Natural killer cell (primary cell): Measurements from ENCODE around the gene ZG16. TPM values are rescaled to one million over a fixed set of nuclear protein-coding genes. Genes with fewer than 3 reads are reported as not detected.
"Not testable (repeated sequence)": the region's sequence is repeated elsewhere in the genome, so short reads cannot be mapped to it uniquely, and the experiment has no call there.

Source experiments
- ATAC-seq, 3 donors: fragments of 150-1000 bp in 2 of 3; fragments of 200-7000 bp in 1 of 3; cut with Tn5 transposase; 1 replicate in 1 of 3; 2 replicates in 2 of 3; pipeline ENCODE4 v1.10.0; 2021; ENCODE audit warnings: mild to moderate bottlenecking in 2 of 3, moderate library complexity in 2 of 3
- DNase-seq, 2 donors: peaks; one replicate each; pipeline versions ENCODE4 v3.0.0 to v3.0.0-alpha.2; 2013 to 2021; ENCODE audit warnings: mixed read lengths in 1 of 2
- H3K27ac ChIP-seq: one replicate; pipeline ENCODE4 v1.5.1; 2013; ENCODE audit warnings: mild to moderate bottlenecking, low read length
- H3K27me3 ChIP-seq: one replicate; pipeline ENCODE4 v1.6.1; 2013; ENCODE audit warnings: low read length; ENCODE audit not compliant: control insufficient read depth, insufficient read depth
- H3K36me3 ChIP-seq: one replicate; pipeline ENCODE4 v1.6.1; 2013; ENCODE audit warnings: low read length; ENCODE audit not compliant: control insufficient read depth, insufficient read depth
- H3K4me1 ChIP-seq: one replicate; pipeline ENCODE4 v1.6.1; 2013; ENCODE audit warnings: low read length; ENCODE audit not compliant: control insufficient read depth, insufficient read depth
- H3K4me3 ChIP-seq: one replicate; pipeline ENCODE4 v1.5.1; 2013; ENCODE audit warnings: low read length
- H3K9me3 ChIP-seq: one replicate; pipeline ENCODE4 v1.6.1; 2013; ENCODE audit warnings: low read length; ENCODE audit not compliant: control insufficient read depth, insufficient read depth
- H3K27ac Mint-ChIP-seq, 2 donors: one replicate each; pipeline ENCODE4 v1.8.0; 2022; ENCODE audit warnings: mild to moderate bottlenecking in 2 of 2, mixed read lengths in 2 of 2, moderate library complexity in 1 of 2
- H3K27me3 Mint-ChIP-seq, 2 donors: one replicate each; pipeline ENCODE4 v1.8.0; 2022; ENCODE audit warnings: low read depth in 2 of 2, mixed read lengths in 2 of 2
- H3K36me3 Mint-ChIP-seq: one replicate; pipeline ENCODE4 v1.8.0; 2022; ENCODE audit warnings: mixed read lengths
- H3K4me1 Mint-ChIP-seq, 2 donors: one replicate each; pipeline ENCODE4 v1.8.0; 2022; ENCODE audit warnings: mixed read lengths in 2 of 2
- H3K4me3 Mint-ChIP-seq: one replicate; pipeline ENCODE4 v1.8.0; 2022; ENCODE audit warnings: mild to moderate bottlenecking, moderate library complexity, mixed read lengths
- H3K9me3 Mint-ChIP-seq, 2 donors: one replicate each; pipeline ENCODE4 v1.8.0; 2022; ENCODE audit warnings: mixed read lengths in 2 of 2
- WGBS: methylation state at CpG from one replicate; pipeline ENCODE4 v1.1.7; 2013; ENCODE audit warnings: missing lambda C conversion rate; ENCODE audit not compliant: insufficient coverage; 5-methylcytosine and 5-hydroxymethylcytosine counted together
- intact Hi-C: fragments of 100-400 bp; cut with micrococcal nuclease; formaldehyde crosslinking; loops from one replicate; pipeline ENCODE4 v1.14.2; 2022
- total RNA-seq, 4 donors: library from RNA; stranded (reverse); fragments of 120-200 nt in 1 of 4; gene quantifications; one replicate each; pipeline versions ENCODE4 v1.2.3 to v1.2.4, GENCODE V29; 2013 to 2022
- TF ChIP-seq, protein P1 (sequence below): fragments of 200-600 bp; IDR thresholded peaks from one replicate; pipeline ENCODE4 v1.8.0; 2022; ENCODE audit warnings: antibody characterized with exemption

The ZG16 gene
- total RNA-seq, 3 donors from 2014 or later (not counting 1 experiment from before 2014, with no cell fraction given): not detected

DNA sequence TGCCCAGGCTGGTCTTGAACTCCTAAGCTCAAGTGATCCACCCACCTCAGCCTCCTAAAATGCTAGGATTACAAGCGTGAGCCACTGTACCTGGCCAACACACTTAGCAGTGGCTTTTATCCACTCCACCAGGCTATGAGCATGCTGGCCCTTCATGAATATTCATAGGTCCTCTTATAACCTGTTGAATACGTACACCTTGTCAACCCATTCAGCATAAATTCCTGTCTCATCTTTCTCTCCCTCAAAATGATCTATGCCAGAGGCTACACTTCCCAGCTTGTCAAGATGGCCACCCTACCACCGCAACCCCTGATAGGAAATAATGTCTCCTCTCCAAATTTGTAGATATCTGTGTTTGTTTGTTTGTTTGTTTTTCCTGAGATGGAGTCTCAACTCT, 11.0 kb upstream of the ZG16 start:
- intact Hi-C loops: no loop called here
- H3K27ac ChIP-seq: no peak overlapping the region
- H3K36me3 ChIP-seq: no peaks in the 10 kb centered on the region
- H3K4me3 ChIP-seq: no peak overlapping the region
- Mint-ChIP-seq H3K36me3 (no peaks in the 10 kb centered on the region), H3K4me1 (peaks cover 9 to 10% of the 10 kb centered on the region in 2 donors), H3K27me3 (peaks cover 0 to 2% of the 10 kb centered on the region in 2 donors), H3K27ac (no peak overlapping the region), H3K4me3 (no peak overlapping the region), H3K9me3 (no peaks in the 10 kb centered on the region)
- H3K9me3 ChIP-seq: no peaks in the 10 kb centered on the region
- ATAC-seq (no peak), DNase-seq (no peak)
- 94% methylated on average over 2 of the region's 3 CpGs for WGBS
- TF ChIP-seq, protein P1, sequence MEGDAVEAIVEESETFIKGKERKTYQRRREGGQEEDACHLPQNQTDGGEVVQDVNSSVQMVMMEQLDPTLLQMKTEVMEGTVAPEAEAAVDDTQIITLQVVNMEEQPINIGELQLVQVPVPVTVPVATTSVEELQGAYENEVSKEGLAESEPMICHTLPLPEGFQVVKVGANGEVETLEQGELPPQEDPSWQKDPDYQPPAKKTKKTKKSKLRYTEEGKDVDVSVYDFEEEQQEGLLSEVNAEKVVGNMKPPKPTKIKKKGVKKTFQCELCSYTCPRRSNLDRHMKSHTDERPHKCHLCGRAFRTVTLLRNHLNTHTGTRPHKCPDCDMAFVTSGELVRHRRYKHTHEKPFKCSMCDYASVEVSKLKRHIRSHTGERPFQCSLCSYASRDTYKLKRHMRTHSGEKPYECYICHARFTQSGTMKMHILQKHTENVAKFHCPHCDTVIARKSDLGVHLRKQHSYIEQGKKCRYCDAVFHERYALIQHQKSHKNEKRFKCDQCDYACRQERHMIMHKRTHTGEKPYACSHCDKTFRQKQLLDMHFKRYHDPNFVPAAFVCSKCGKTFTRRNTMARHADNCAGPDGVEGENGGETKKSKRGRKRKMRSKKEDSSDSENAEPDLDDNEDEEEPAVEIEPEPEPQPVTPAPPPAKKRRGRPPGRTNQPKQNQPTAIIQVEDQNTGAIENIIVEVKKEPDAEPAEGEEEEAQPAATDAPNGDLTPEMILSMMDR: no peak
- no peaks in the 10 kb centered on the region for H3K27me3 ChIP-seq
- peaks cover 14% of the 10 kb centered on the region for H3K4me1 ChIP-seq

GRCh38 chr16:29769507-29769906, 8.5 kb upstream of the ZG16 start:
- Mint-ChIP-seq H3K36me3 (no peaks in the 10 kb centered on the region), H3K9me3 (no peaks in the 10 kb centered on the region), H3K4me3 (no peak overlapping the region), H3K27me3 (peaks cover 0 to 2% of the 10 kb centered on the region in 2 donors), H3K27ac (no peak overlapping the region), H3K4me1 (peaks cover 0 to under 1% of the 10 kb centered on the region in 2 donors)
- DNase-seq (no peak), ATAC-seq (no peak)
- no peak overlapping the region for H3K4me3 ChIP-seq
- no peaks in the 10 kb centered on the region for H3K9me3 ChIP-seq
- H3K36me3 ChIP-seq: no peaks in the 10 kb centered on the region
- WGBS: 92% methylated on average over 2 of the region's 2 CpGs
- no peaks in the 10 kb centered on the region for H3K4me1 ChIP-seq
- no peak overlapping the region for H3K27ac ChIP-seq
- intact Hi-C loops: no loop called here
- H3K27me3 ChIP-seq: no peaks in the 10 kb centered on the region
- TF ChIP-seq, protein P1: no peak

GRCh38 chr16:29770250-29770929, 7.7 kb upstream of the ZG16 start:
- no peak overlapping the region for H3K4me3 Mint-ChIP-seq

GRCh38 chr16:29772330-29772729, 5.7 kb upstream of the ZG16 start:
- H3K36me3 ChIP-seq, H3K4me3 Mint-ChIP-seq, intact Hi-C loops, H3K9me3 Mint-ChIP-seq, H3K4me1 Mint-ChIP-seq, H3K9me3 ChIP-seq, H3K27me3 Mint-ChIP-seq, DNase-seq, H3K36me3 Mint-ChIP-seq, H3K27ac ChIP-seq, H3K4me3 ChIP-seq, H3K4me1 ChIP-seq, H3K27ac Mint-ChIP-seq, H3K27me3 ChIP-seq, ATAC-seq: not testable (repeated sequence)
- 94% methylated on average over 7 of the region's 7 CpGs for WGBS

More at GRCh38 chr16:29770250-29770929, 7.7 kb upstream of the ZG16 start:
- 83% methylated on average over 7 of the region's 7 CpGs for WGBS
- intact Hi-C loops: no loop called here
- ATAC-seq: no peak
- H3K36me3 Mint-ChIP-seq: no peaks in the 10 kb centered on the region
- Histone ChIP-seq H3K36me3 (no peaks in the 10 kb centered on the region), H3K4me3 (no peak overlapping the region), H3K4me1 (no peaks in the 10 kb centered on the region), H3K27me3 (no peaks in the 10 kb centered on the region), H3K27ac (no peak overlapping the region), H3K9me3 (no peaks in the 10 kb centered on the region)
- TF ChIP-seq, protein P1: no peak
- no peak for DNase-seq
- no peak overlapping the region for H3K27ac Mint-ChIP-seq
- no peaks in the 10 kb centered on the region for H3K9me3 Mint-ChIP-seq
- peaks cover 0 to 5% of the 10 kb centered on the region in 2 donors for H3K4me1 Mint-ChIP-seq
- no peaks in the 10 kb centered on the region for H3K27me3 Mint-ChIP-seq
